PFSK-1 (cell line): ENCODE results near the gene DPYSL3.

Experiments used
- FOXP2 ChIP-seq: optimal IDR thresholded peaks from 2 replicates; pipeline ENCODE3; 2011; ENCODE audit warnings: borderline replicate concordance, control low read depth, inconsistent platforms; ENCODE audit not compliant: insufficient read depth; ENCODE audit errors: extremely low read length, extremely low read depth
- POLR2AphosphoS5 ChIP-seq: IDR thresholded peaks from 2 replicates; pipeline ENCODE4 v1.6.1; 2012; ENCODE audit warnings: low read depth, mild to moderate bottlenecking, control low read depth, low read length, moderate library complexity
- REST ChIP-seq, 2 experiments: IDR thresholded peaks; 2 replicates each; pipeline versions ENCODE4 v1.6.1 to v1.8.0; 2011 to 2012; ENCODE audit warnings: low read depth in 2 of 2, low read length in 2 of 2, control low read depth in 1 of 2, inconsistent platforms in 1 of 2, mild to moderate bottlenecking in 1 of 2, moderate library complexity in 1 of 2; ENCODE audit not compliant: insufficient read depth in 1 of 2
- SIN3A ChIP-seq: IDR thresholded peaks from 2 replicates; pipeline ENCODE4 v1.6.1; 2012; ENCODE audit warnings: mild to moderate bottlenecking, low read length, moderate library complexity, borderline replicate concordance; ENCODE audit not compliant: insufficient read depth
- TAF1 ChIP-seq: IDR thresholded peaks from 2 replicates; pipeline ENCODE4 v1.6.1; 2012; ENCODE audit warnings: low read length, control low read depth, borderline replicate concordance; ENCODE audit not compliant: insufficient read depth

The DPYSL3 gene

GRCh38 chr5:147408980-147409379, 100.9 kb downstream of the DPYSL3 start:
- TF ChIP-seq SIN3A (no peak), REST (IDR thresholded peaks at IDR 0.05; ENCODE audit: insufficient read depth in 1 of 2, low read depth in 2 of 2, low read length in 2 of 2) (no peak), POLR2AphosphoS5 (no peak), FOXP2 (no peak), TAF1 (no peak)

DNA sequence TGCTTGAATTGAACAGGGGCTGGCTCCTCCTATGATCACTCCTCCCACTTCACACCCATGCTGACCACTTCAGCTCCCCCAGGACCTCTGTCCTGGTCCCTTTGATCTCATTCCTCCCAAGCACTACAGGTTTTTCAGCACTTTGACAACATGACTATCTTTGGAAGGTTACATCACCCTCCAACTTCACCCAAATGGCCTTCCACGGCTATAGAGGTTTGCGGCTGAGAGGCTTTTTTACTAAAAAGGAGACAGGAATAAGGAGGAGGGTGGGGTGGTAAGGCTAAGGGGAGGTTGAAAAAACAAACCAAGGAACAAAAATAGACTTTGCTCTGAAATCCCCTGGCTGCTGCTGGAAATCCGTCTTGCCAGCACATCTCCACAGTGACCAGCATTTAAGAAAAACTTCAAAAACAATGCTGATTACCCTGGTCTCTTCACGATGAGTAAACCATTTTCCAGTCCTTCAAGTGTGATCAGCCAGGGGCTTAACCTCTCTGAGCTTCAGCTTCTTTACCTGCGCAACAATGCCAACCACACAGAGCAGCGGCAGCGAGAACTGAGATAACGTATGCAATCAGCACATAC, 102.7 kb downstream of the DPYSL3 start:
- no peak for TF ChIP-seq POLR2AphosphoS5
- TF ChIP-seq FOXP2: no peak
- no peak for TF ChIP-seq SIN3A
- TF ChIP-seq TAF1: no peak
- TF ChIP-seq REST (IDR thresholded peaks at IDR 0.05; ENCODE audit: insufficient read depth in 1 of 2, low read depth in 2 of 2, low read length in 2 of 2): no peak

DNA sequence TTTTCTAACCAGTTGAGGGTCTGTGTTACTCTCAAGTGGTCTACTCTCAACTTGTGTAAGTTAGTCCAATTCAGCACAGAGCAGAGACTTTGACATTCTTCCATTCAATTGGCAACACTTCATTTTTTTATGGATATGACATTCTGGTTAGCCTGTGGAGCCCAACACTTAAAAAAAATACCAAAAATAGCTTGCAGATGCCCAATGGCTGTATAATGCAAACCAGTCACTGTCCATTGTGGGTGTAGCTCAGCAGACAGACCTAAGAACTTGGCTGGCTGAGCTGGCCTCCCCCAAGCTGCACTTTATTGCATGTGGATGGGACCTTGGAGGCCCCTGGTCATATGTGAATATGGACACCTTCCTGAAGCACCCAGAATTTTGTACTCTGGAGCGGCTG, 103.2 kb downstream of the DPYSL3 start:
- TF ChIP-seq TAF1: no peak
- TF ChIP-seq FOXP2: no peak
- TF ChIP-seq REST (IDR thresholded peaks at IDR 0.05; ENCODE audit: insufficient read depth in 1 of 2, low read depth in 2 of 2, low read length in 2 of 2): no peak
- TF ChIP-seq SIN3A: no peak
- no peak for TF ChIP-seq POLR2AphosphoS5

DNA sequence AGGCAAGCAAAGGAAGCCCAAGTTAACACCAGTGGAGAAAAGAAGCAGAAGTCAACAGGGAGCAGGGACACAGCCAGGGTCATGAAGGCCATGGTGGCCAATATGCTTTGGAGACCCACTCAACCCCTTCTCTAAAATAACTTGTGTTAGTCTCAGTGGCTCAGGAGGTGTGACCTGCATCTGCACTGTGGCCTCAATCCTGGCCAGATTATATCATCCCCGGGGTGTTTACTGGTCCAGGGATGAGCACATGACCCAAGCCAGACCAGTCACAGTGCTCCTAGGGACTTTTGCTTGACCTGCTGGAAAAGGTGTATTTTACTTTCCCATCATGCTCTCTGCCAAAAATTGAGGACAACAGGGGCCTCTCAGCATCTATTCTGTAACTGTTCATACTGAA, 105.2 kb downstream of the DPYSL3 start:
- no peak for TF ChIP-seq TAF1
- no peak for TF ChIP-seq POLR2AphosphoS5
- no peak for TF ChIP-seq SIN3A
- no peak for TF ChIP-seq REST (IDR thresholded peaks at IDR 0.05; ENCODE audit: insufficient read depth in 1 of 2, low read depth in 2 of 2, low read length in 2 of 2)
- TF ChIP-seq FOXP2: no peak
